Gastroesophageal sphincter (tissue), 4 donors: Measurements from ENCODE around the gene CNKSR2. TPM values are rescaled to one million over a fixed set of nuclear protein-coding genes. Genes with fewer than 3 reads are reported as not detected.

Source experiments
- ATAC-seq: fragments of 150-250 bp; one replicate; pipeline ENCODE4 v1.9.1; 2016; ENCODE audit warnings: mild to moderate bottlenecking, moderate library complexity
- H3K27ac ChIP-seq, 4 donors: fragments of 200-600 bp; sonication (generic) in 3 of 4; 1 replicate in 3 of 4; 2 replicates in 1 of 4; pipeline ENCODE4 v1.5.1; 2016 to 2019
- H3K27me3 ChIP-seq: fragments of 200-600 bp; sonication (generic); one replicate; pipeline ENCODE4 v1.5.1; 2019
- H3K36me3 ChIP-seq, 2 donors: fragments of 200-600 bp; sonication (generic); one replicate each; pipeline ENCODE4 v1.5.1; 2019; ENCODE audit warnings: control low read depth in 1 of 2
- H3K4me1 ChIP-seq, 3 donors: fragments of 200-600 bp; sonication (generic); 1 replicate in 2 of 3; 2 replicates in 1 of 3; pipeline ENCODE4 v1.5.1; 2016 to 2019; ENCODE audit warnings: control low read depth in 2 of 3
- H3K4me3 ChIP-seq, 2 donors: fragments of 200-600 bp; sonication (generic); one replicate each; pipeline ENCODE4 v1.5.1; 2019; ENCODE audit warnings: mild to moderate bottlenecking in 1 of 2, moderate library complexity in 1 of 2
- H3K9me3 ChIP-seq, 3 donors: fragments of 200-600 bp; sonication (generic); one replicate each; pipeline ENCODE4 v1.5.1; 2017 to 2019; ENCODE audit warnings: control low read depth in 2 of 3
- CTCF ChIP-seq, 4 experiments: fragments of 200-600 bp in 2 of 4; fragments of 450-650 bp in 2 of 4; sonication (generic) in 1 of 4; IDR thresholded peaks; one replicate each; pipeline ENCODE4 v1.5.1; 2017 to 2019; ENCODE audit warnings: antibody characterized with exemption in 4 of 4, mild to moderate bottlenecking in 2 of 4, moderate library complexity in 2 of 4
- EP300 ChIP-seq: sonication (generic); formaldehyde crosslinking; IDR thresholded peaks from one replicate; pipeline ENCODE4 v1.6.1; 2017; ENCODE audit warnings: antibody characterized with exemption, mild to moderate bottlenecking
- POLR2A ChIP-seq, 2 donors: fragments of 450-650 bp; IDR thresholded peaks; one replicate each; pipeline ENCODE4 v1.6.1; 2017; ENCODE audit warnings: antibody characterized with exemption in 2 of 2, mild to moderate bottlenecking in 2 of 2, moderate library complexity in 1 of 2
- POLR2AphosphoS5 ChIP-seq: sonication (generic); formaldehyde crosslinking; IDR thresholded peaks from one replicate; pipeline ENCODE4 v1.6.1; 2017; ENCODE audit warnings: antibody characterized with exemption
- WGBS, 2 donors: methylation state at CpG; one replicate each; pipeline ENCODE4 v1.1.5; 2018; ENCODE audit warnings: low coverage in 1 of 2; 5-methylcytosine and 5-hydroxymethylcytosine counted together
- total RNA-seq, 4 donors: library from RNA; depleted of rRNA; stranded (reverse); fragments of >200 nt; gene quantifications; one replicate each; pipeline ENCODE4 v1.1.0, GENCODE V29; 2016

The CNKSR2 gene
- total RNA-seq, 4 donors from 2014 or later, result 7.9 to 55.3 (median 20.6) TPM

GRCh38 chrX:21382715-21383114, 8.5 kb downstream of the CNKSR2 start:
- ATAC-seq, result no peak
- H3K4me3 ChIP-seq, result no peak overlapping the region
- H3K9me3 ChIP-seq, result no peaks in the 10 kb centered on the region
- no peak for TF ChIP-seq POLR2A (IDR thresholded peaks at IDR 0.05)
- TF ChIP-seq CTCF (IDR thresholded peaks at IDR 0.05), result peak; percentile 15 to 47 (median 27)
- H3K4me1 ChIP-seq, result peaks cover 0 to 10% (median 0%) of the 10 kb centered on the region in 3 donors
- H3K36me3 ChIP-seq, result no peaks in the 10 kb centered on the region
- 56 to 59% methylated on average over 2 of the region's 2 CpGs for WGBS, 2 donors
- H3K27me3 ChIP-seq, result no peaks in the 10 kb centered on the region
- no peak overlapping the region for H3K27ac ChIP-seq

GRCh38 chrX:21383546-21383945, 9.3 kb downstream of the CNKSR2 start:
- H3K4me1 ChIP-seq, result peaks cover 0 to 10% (median 0%) of the 10 kb centered on the region in 3 donors
- TF ChIP-seq POLR2AphosphoS5 (no peak), CTCF (IDR thresholded peaks at IDR 0.05) (no peak), POLR2A (IDR thresholded peaks at IDR 0.05) (no peak), EP300 (no peak)
- no peaks in the 10 kb centered on the region for H3K27me3 ChIP-seq
- no peaks in the 10 kb centered on the region for H3K36me3 ChIP-seq
- no peak overlapping the region for H3K27ac ChIP-seq
- no peak overlapping the region for H3K4me3 ChIP-seq
- ATAC-seq, result no peak
- WGBS, 2 donors, result 39 to 52% methylated on average over 2 of the region's 2 CpGs
- H3K9me3 ChIP-seq, result no peaks in the 10 kb centered on the region

GRCh38 chrX:21384178-21384577, 10.0 kb downstream of the CNKSR2 start:
- no peak overlapping the region for H3K4me3 ChIP-seq
- no peaks in the 10 kb centered on the region for H3K9me3 ChIP-seq
- no peak overlapping the region for H3K27ac ChIP-seq
- no peaks in the 10 kb centered on the region for H3K36me3 ChIP-seq
- no peaks in the 10 kb centered on the region for H3K27me3 ChIP-seq
- no peak for ATAC-seq
- WGBS, 2 donors, result 38 to 100% methylated on average over 1 of the region's 1 CpG
- TF ChIP-seq CTCF (IDR thresholded peaks at IDR 0.05) (no peak), POLR2A (IDR thresholded peaks at IDR 0.05) (no peak), POLR2AphosphoS5 (no peak), EP300 (no peak)
- peaks cover 0 to 9% (median 0%) of the 10 kb centered on the region in 3 donors for H3K4me1 ChIP-seq

GRCh38 chrX:21394792-21395191, 20.6 kb downstream of the CNKSR2 start:
- Histone ChIP-seq H3K4me3 (no peak overlapping the region), H3K9me3 (no peaks in the 10 kb centered on the region), H3K4me1 (no peaks in the 10 kb centered on the region), H3K36me3 (no peaks in the 10 kb centered on the region), H3K27ac (no peak overlapping the region), H3K27me3 (no peaks in the 10 kb centered on the region)
- 11 to 71% methylated on average over 1 of the region's 1 CpG for WGBS, 2 donors
- no peak for ATAC-seq
- TF ChIP-seq POLR2AphosphoS5 (no peak), CTCF (IDR thresholded peaks at IDR 0.05) (no peak), EP300 (no peak), POLR2A (IDR thresholded peaks at IDR 0.05) (no peak)

GRCh38 chrX:21398426-21398825, 24.2 kb downstream of the CNKSR2 start:
- Histone ChIP-seq H3K36me3 (no peaks in the 10 kb centered on the region), H3K4me3 (no peak overlapping the region), H3K4me1 (no peaks in the 10 kb centered on the region), H3K27ac (no peak overlapping the region), H3K9me3 (no peaks in the 10 kb centered on the region), H3K27me3 (no peaks in the 10 kb centered on the region)
- no peak for TF ChIP-seq POLR2AphosphoS5
- TF ChIP-seq CTCF (IDR thresholded peaks at IDR 0.05), result no peak
- TF ChIP-seq POLR2A (IDR thresholded peaks at IDR 0.05), result no peak
- TF ChIP-seq EP300, result no peak
- 50 to 97% methylated on average over 2 to 3 of the region's 3 CpGs for WGBS, 2 donors
- ATAC-seq, result no peak
